Rectal smooth muscle tissue (tissue), 1 donor: ENCODE data around the gene RANBP17.

Source experiments
- H3K27ac ChIP-seq: one replicate; pipeline ENCODE4 v1.7.0; 2013; ENCODE audit warnings: low read depth, low read length, inconsistent platforms
- H3K27me3 ChIP-seq: one replicate; pipeline ENCODE4 v1.7.0; 2013; ENCODE audit warnings: low read length; ENCODE audit not compliant: control insufficient read depth, insufficient read depth
- H3K36me3 ChIP-seq: one replicate; pipeline ENCODE4 v1.7.0; 2013; ENCODE audit warnings: low read length; ENCODE audit not compliant: control insufficient read depth, insufficient read depth
- H3K4me1 ChIP-seq: one replicate; pipeline ENCODE4 v1.7.0; 2013; ENCODE audit warnings: low read length; ENCODE audit not compliant: control insufficient read depth, insufficient read depth
- H3K4me3 ChIP-seq: one replicate; pipeline ENCODE4 v1.7.0; 2013; ENCODE audit warnings: low read length
- H3K9ac ChIP-seq: one replicate; pipeline ENCODE4 v1.7.0; 2013; ENCODE audit warnings: low read length

Gene RANBP17

DNA sequence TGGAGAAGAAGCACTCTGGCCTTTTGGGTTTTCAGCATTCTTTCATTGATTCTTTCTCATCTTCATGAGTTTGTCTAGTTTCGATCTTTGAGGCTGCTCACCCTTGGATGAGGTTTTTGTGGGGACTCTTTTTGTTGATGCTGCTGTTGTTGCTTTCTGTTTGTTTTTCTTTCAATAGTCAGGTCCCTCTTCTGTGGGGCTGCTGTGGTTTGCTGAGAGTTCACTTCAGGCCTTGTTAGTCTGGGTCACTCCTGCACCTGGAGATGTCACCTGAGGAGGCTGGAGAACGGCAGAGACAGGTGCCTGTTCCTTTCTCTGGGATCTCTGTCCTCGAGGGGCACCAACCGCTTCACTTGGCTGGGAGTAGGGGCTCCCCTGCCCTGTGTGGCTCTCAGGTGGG lies 14.0 kb downstream of the RANBP17 start:
- H3K9ac ChIP-seq, result no peak overlapping the region

DNA sequence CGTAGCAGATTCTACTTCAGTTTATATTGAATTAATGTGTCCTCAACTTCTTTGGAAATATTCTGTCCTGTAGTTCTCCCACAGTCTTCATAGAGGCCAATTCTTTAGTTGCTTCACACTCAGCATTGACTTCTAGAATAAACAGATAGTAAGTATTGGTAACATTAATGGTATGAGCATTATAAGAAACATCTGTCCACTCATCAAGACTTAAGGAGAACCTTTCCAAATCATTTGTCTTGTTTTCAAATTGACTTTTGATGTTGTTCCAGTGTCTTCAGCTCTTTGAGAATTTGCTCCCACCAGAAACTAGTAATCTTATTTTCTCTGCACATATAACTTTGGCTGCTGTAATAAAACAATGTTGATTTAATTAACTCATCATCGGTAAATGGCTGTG lies 18.3 kb downstream of the RANBP17 start:
- Histone ChIP-seq H3K36me3 (no peaks in the 10 kb centered on the region), H3K4me1 (no peaks in the 10 kb centered on the region), H3K9ac (no peak overlapping the region), H3K27ac (no peak overlapping the region), H3K4me3 (no peak overlapping the region), H3K27me3 (no peaks in the 10 kb centered on the region)

More for the DNA sequence above, 14.0 kb downstream of the RANBP17 start:
- Histone ChIP-seq H3K4me1 (no peaks in the 10 kb centered on the region), H3K36me3 (no peaks in the 10 kb centered on the region), H3K27me3 (no peaks in the 10 kb centered on the region), H3K27ac (no peak overlapping the region), H3K4me3 (no peak overlapping the region)

DNA sequence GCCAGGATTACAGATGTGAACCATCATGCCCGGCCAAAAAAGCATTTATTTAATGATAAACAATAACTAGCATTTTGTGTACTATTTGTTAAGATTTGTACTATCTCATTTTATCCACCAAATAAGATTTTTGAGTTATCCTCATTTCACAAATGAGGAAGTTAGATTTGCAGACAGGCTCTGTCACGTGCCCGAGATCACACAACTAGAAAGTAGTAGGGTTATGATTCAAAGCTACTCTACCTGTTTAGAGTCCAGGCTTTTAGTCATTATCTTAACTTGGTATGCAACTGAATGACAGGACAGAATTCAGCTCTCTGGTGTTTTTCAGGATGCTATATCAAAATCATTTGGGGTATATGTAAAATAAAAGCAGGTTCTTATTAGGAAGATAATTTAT lies 20.5 kb downstream of the RANBP17 start:
- H3K4me3 ChIP-seq, result no peak overlapping the region
- no peak overlapping the region for H3K27ac ChIP-seq
- no peaks in the 10 kb centered on the region for H3K4me1 ChIP-seq
- H3K27me3 ChIP-seq, result no peaks in the 10 kb centered on the region
- no peak overlapping the region for H3K9ac ChIP-seq
- no peaks in the 10 kb centered on the region for H3K36me3 ChIP-seq

GRCh38 chr5:170885256-170885655 lies 23.4 kb downstream of the RANBP17 start:
- Histone ChIP-seq H3K27ac (no peak overlapping the region), H3K4me3 (no peak overlapping the region), H3K36me3 (no peaks in the 10 kb centered on the region), H3K9ac (no peak overlapping the region), H3K4me1 (no peaks in the 10 kb centered on the region), H3K27me3 (no peaks in the 10 kb centered on the region)

- no peak overlapping the region for H3K4me3 ChIP-seq
- no peak overlapping the region for H3K27ac ChIP-seq
- no peak overlapping the region for H3K9ac ChIP-seq
- H3K4me1 ChIP-seq, result no peaks in the 10 kb centered on the region
- H3K36me3 ChIP-seq, result no peaks in the 10 kb centered on the region
- no peaks in the 10 kb centered on the region for H3K27me3 ChIP-seq
Measured at GRCh38 chr5:170885809-170886208, 24.0 kb downstream of the RANBP17 start.

- H3K4me1 ChIP-seq, result no peaks in the 10 kb centered on the region
- H3K4me3 ChIP-seq, result no peak overlapping the region
- no peak overlapping the region for H3K9ac ChIP-seq
- no peak overlapping the region for H3K27ac ChIP-seq
- H3K27me3 ChIP-seq, result no peaks in the 10 kb centered on the region
- no peaks in the 10 kb centered on the region for H3K36me3 ChIP-seq
Measured at GRCh38 chr5:170886210-170886894, 24.5 kb downstream of the RANBP17 start.

GRCh38 chr5:170892196-170892595 lies 30.4 kb downstream of the RANBP17 start:
- H3K36me3 ChIP-seq, result no peaks in the 10 kb centered on the region
- no peaks in the 10 kb centered on the region for H3K27me3 ChIP-seq
- no peak overlapping the region for H3K4me3 ChIP-seq
- no peak overlapping the region for H3K27ac ChIP-seq
- no peaks in the 10 kb centered on the region for H3K4me1 ChIP-seq
- H3K9ac ChIP-seq, result no peak overlapping the region

DNA sequence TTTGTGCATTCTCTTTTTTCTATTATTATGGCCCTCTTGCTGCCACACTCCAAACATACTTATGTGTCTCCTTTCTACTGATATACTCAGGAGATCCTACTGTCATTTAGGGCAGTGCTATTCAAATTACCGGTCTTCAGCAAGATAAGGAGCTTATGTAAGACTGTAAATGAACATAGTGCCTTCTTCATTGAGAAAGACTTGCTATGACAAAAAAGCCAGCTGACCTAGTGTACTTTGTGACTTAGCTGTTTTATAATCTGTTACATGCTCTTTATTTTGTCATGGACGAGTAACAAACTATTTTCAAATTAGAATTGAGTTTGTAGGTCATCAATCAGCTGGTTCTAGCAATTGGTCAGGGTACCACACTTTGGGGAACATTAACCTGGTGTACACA lies 32.8 kb downstream of the RANBP17 start:
- no peaks in the 10 kb centered on the region for H3K4me1 ChIP-seq
- H3K9ac ChIP-seq, result no peak overlapping the region
- no peaks in the 10 kb centered on the region for H3K27me3 ChIP-seq
- no peak overlapping the region for H3K27ac ChIP-seq
- no peak overlapping the region for H3K4me3 ChIP-seq
- no peaks in the 10 kb centered on the region for H3K36me3 ChIP-seq

- H3K27ac ChIP-seq, result no peak overlapping the region
- no peaks in the 10 kb centered on the region for H3K4me1 ChIP-seq
- H3K4me3 ChIP-seq, result no peak overlapping the region
- no peak overlapping the region for H3K9ac ChIP-seq
- no peaks in the 10 kb centered on the region for H3K36me3 ChIP-seq
- H3K27me3 ChIP-seq, result no peaks in the 10 kb centered on the region
Measured at GRCh38 chr5:170896779-170897178, 35.0 kb downstream of the RANBP17 start.

DNA sequence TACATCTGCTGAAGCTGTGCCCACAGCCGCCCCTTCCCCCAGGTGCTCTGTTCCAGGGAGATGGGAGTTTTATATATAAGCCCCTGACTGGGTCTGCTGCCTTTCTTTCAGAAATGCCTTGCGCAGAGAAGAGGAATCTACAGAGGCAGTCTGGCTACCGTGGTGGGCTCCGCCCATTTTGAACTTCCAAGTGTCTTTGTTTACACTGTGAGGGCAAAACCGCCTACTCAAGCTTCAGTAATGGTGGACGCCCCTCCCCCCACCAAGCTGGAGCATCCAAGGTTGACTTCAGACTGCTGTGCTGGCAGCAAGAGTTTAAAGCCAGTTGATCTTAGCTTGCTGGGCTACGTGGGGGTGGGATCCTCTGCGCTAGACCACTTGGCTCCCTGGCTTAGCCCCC lies 41.3 kb downstream of the RANBP17 start:
- no peaks in the 10 kb centered on the region for H3K4me1 ChIP-seq
- no peaks in the 10 kb centered on the region for H3K27me3 ChIP-seq
- no peak overlapping the region for H3K9ac ChIP-seq
- H3K36me3 ChIP-seq, result no peaks in the 10 kb centered on the region
- H3K4me3 ChIP-seq, result no peak overlapping the region
- no peak overlapping the region for H3K27ac ChIP-seq

DNA sequence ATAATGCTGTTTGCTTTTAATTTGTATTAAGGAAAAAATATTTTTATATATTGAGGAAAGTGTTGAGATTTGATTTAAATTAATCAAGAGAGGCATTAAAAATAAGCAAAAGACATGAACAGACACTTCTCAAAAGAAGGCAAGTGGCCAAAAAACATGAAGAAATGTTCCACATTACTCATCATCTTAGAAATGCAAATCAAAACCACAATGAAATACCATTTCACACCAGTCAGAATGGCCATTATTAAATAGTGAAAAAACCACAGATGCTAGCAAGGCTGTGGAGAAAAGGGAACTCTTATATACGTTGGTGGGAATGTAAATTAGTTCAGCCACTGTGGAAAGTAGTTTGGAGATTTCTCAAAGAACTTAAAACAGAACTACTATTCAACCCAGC lies 45.9 kb downstream of the RANBP17 start:
- Histone ChIP-seq H3K4me3 (no peak overlapping the region), H3K4me1 (no peaks in the 10 kb centered on the region), H3K27me3 (no peaks in the 10 kb centered on the region), H3K36me3 (no peaks in the 10 kb centered on the region), H3K27ac (no peak overlapping the region), H3K9ac (no peak overlapping the region)

GRCh38 chr5:170913573-170913972 lies 51.8 kb downstream of the RANBP17 start:
- Histone ChIP-seq H3K9ac (no peak overlapping the region), H3K36me3 (no peaks in the 10 kb centered on the region), H3K4me3 (no peak overlapping the region), H3K27ac (no peak overlapping the region), H3K27me3 (no peaks in the 10 kb centered on the region), H3K4me1 (no peaks in the 10 kb centered on the region)

DNA sequence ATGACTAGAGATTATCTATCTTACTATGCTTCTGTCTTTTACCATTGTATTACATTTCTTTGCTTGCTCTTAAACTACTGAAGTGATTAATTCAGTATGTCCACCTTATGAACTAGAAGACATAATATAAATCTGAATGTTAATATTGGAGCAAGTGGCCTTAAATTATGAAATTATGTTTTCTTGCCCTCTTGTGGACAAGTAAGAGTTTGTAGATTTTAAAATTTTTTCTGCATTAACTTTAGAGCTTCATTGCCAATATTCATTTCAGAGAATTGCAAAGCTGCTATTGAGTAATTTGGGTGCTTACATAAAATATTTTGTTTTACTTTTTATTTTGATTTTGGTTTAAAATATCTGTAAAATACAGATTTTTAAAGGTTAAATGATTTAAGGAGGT lies 55.3 kb downstream of the RANBP17 start:
- Histone ChIP-seq H3K36me3 (no peaks in the 10 kb centered on the region), H3K27me3 (no peaks in the 10 kb centered on the region)

More for the DNA sequence above, 55.3 kb downstream of the RANBP17 start:
- Histone ChIP-seq H3K4me3 (no peak overlapping the region), H3K9ac (no peak overlapping the region), H3K4me1 (no peaks in the 10 kb centered on the region), H3K27ac (no peak overlapping the region)
